ENCODE measurements around the gene KIAA0930.

KIAA0930 gene

DNA sequence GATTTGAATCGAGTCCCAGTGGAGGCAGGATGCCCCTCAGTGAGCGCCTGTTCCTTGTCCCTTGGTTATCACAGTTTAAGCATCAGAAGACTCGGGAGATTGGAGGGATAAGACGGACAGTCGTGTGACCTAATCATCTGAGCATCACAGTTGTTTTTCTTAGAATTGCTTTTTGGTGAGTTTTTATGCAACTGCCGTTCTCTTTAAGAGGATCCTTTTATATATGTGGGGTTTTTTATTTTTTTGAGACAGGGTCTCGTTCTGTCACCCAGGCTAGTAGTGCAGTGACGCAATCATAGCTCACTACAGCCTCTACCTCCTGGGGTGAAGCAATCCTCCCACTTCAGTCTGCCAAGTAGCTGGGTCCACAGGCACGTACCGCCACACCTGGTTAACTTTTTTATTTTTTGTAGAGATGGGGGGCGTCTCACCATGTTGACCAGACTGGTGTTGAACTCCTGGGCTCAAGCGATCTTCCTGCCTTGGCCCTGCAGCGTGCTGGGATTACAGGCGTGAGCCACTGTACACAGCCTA is 60.5 kb downstream of the KIAA0930 start:
- no peak overlapping the region for H3K4me3 ChIP-seq (ENCODE audit: control insufficient read depth, low read depth, low read length)
- TF ChIP-seq, protein P1, sequence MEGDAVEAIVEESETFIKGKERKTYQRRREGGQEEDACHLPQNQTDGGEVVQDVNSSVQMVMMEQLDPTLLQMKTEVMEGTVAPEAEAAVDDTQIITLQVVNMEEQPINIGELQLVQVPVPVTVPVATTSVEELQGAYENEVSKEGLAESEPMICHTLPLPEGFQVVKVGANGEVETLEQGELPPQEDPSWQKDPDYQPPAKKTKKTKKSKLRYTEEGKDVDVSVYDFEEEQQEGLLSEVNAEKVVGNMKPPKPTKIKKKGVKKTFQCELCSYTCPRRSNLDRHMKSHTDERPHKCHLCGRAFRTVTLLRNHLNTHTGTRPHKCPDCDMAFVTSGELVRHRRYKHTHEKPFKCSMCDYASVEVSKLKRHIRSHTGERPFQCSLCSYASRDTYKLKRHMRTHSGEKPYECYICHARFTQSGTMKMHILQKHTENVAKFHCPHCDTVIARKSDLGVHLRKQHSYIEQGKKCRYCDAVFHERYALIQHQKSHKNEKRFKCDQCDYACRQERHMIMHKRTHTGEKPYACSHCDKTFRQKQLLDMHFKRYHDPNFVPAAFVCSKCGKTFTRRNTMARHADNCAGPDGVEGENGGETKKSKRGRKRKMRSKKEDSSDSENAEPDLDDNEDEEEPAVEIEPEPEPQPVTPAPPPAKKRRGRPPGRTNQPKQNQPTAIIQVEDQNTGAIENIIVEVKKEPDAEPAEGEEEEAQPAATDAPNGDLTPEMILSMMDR (conservative IDR thresholded peaks at IDR 0.05; ENCODE audit: control insufficient read depth, insufficient read depth, low read depth, low read length): no peak
- no peak for DNase-seq (ENCODE audit: low read depth)

DNA sequence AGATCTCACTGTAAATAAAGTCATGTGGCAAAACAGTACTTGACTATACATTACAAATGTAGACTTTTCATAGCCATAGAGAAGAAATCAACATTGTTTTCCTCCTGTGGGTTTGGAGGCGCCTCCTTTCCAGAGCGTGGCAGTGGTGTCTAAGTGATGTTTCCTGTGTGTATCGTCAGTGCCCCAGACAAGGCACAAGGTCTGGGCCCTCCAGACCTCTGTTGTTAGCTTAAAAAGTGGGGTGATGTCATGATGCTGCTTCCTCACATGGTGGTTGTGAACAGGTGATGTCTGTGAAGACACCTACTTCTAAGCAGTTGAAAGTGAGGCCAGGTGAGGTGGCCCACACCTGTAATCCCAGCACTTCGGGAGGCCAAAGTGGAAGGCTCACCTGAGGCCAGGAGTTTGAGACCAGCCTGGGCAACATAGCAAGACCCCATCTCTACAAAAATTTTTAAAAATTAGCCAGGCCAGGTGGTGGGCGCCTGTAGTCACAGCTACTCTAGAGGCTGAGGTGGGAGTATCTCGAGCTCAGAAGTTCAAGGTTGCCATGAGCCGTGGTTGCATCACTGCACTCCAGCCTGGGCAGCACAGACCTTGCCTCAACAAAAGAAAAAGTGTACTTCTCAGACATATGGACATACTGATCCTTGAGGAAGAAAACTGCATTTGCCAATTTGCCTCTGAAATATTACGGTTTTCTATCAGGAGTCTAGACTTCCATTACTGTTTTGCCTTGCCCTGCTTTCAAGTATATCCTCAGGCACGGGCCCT is 61.2 kb downstream of the KIAA0930 start:
- TF ChIP-seq, protein P1 (conservative IDR thresholded peaks at IDR 0.05; ENCODE audit: control insufficient read depth, insufficient read depth, low read depth, low read length): no peak
- H3K4me3 ChIP-seq (ENCODE audit: control insufficient read depth, low read depth, low read length): no peak overlapping the region
- no peak for DNase-seq (ENCODE audit: low read depth)

DNA sequence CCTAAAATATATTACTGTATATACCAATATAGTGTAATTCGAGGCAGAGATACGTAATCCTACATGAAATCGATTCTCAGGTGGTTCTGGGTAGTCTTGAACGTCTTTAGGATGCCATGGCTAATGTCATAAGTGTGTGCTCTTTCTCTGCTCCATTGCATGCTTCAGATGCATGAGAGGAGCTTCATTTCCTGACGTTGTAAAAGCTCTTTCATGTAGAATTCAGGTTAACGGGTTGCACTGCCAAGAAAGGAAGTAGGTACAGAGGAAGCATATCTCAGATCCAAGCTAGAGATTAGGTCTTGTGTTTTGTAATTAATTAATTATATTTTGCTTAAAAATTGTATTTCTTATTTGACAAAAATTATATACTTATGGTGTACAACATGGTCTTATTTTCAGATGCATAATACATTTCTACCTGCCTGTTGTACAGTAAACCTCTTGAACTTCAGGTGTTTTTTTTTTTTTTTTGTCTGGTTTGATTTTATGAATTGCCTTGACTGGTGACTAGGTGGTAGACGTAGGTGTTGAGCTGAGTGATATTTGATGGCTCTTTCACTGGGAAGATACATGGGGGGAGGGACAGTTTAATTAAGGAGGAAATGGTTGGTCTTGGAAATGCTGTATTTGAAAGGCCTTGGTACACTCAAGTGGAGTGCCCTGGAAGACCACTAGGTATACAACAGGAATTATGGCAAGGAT is 67.7 kb downstream of the KIAA0930 start:
- DNase-seq (ENCODE audit: low read depth): no peak
- no peak overlapping the region for H3K4me3 ChIP-seq (ENCODE audit: control insufficient read depth, low read depth, low read length)
- TF ChIP-seq, protein P1 (conservative IDR thresholded peaks at IDR 0.05; ENCODE audit: control insufficient read depth, insufficient read depth, low read depth, low read length): no peak

DNA sequence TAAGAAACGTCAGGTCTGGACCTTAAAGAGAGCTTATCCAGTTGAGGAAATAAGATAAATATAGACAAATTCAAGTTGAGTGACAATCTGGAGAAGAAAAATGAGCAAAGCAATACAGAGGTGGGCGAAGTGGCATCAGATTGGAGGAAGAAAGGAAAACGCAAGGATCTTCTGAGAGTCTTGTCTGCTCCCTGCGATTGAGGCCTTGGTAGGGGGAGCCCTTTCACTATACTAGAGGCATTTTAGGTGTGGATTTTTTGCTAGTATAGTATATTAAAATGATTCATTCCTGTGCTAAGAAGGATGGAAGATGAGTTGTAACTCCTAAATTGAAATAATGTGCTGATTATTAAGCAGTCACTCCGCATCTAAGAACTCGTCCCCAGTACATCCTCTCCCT is 68.9 kb downstream of the KIAA0930 start:
- TF ChIP-seq, protein P1 (conservative IDR thresholded peaks at IDR 0.05; ENCODE audit: control insufficient read depth, insufficient read depth, low read depth, low read length): no peak
- H3K4me3 ChIP-seq (ENCODE audit: control insufficient read depth, low read depth, low read length): no peak overlapping the region
- no peak for DNase-seq (ENCODE audit: low read depth)

DNA sequence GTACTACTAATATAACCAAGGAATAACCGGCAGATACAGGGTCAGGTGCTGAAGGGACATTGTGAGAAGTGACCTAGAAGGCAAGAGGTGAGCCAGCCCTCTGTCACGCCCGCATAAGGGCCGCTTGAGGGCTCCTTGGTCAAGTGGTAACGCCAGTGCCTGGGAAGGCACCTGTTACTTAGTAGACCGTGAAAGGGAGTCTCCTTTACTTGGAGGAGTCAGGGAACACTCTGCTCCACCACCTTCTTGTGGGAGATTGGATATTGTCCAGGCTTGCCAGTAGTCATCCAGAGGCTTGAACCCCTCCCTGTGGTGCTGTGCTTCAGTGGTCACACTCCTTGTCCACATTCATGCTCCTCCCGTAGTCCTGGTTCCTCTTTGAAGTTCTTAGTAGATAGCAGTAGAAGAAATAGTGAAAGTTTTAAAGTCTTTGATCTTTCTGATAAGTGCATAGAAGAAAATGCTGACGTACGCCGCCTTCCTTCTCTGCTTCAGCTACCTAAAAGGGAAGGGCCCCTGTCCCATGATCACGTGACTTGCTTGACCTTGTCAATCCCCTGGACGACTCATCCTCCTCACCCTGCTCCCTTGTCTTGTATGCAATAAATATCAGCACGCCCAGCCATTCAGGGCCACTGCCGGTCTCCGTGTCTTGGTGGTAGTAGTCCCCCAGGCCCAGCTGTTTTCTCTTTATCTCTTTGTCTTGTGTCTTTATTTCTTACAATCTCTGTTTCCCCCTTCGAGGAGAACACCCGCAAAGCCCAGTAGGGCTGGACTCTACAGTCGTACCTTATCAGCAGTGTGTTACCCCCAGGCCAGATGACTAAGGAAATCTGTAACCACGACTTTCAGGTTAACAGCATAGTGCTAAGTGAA is 70.9 kb downstream of the KIAA0930 start:
- TF ChIP-seq, protein P1 (conservative IDR thresholded peaks at IDR 0.05; ENCODE audit: control insufficient read depth, insufficient read depth, low read depth, low read length): no peak
- DNase-seq (ENCODE audit: low read depth): no peak
- H3K4me3 ChIP-seq (ENCODE audit: control insufficient read depth, low read depth, low read length): no peak overlapping the region

DNA sequence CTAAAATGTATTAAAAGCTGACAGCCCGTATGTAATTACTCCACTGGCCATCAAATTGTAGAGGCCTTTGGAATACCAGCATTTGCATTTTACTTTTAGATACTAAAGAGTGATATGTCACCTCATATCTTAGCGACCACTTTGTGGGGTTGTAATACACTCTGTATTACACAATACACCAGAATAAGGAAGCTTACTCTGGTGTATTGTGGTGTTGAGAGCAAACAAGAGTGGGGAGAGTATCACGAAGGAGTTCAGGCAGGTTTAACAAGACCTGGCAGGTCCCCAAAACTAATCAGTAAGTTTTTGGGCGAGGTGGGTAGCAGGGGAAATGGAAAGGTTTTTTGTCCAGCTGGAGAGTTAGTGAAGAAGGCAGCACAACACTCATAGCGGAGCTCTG is 73.8 kb downstream of the KIAA0930 start:
- no peak overlapping the region for H3K4me3 ChIP-seq (ENCODE audit: control insufficient read depth, low read depth, low read length)
- DNase-seq (ENCODE audit: low read depth): no peak
- TF ChIP-seq, protein P1 (conservative IDR thresholded peaks at IDR 0.05; ENCODE audit: control insufficient read depth, insufficient read depth, low read depth, low read length): no peak

All from fibroblast of mammary gland (primary cell).